ENCODE results near the gene PTPRK.

Gene PTPRK

GRCh38 chr6:128174724-128175123 is 345.7 kb downstream of the PTPRK start:
- no peak for DNase-seq

GRCh38 chr6:128172752-128173682 is 347.4 kb downstream of the PTPRK start:
- no peak for DNase-seq

GRCh38 chr6:128172081-128172480 is 348.3 kb downstream of the PTPRK start:
- DNase-seq, result no peak

- no peak for DNase-seq
Measured at GRCh38 chr6:128171182-128171581, 349.2 kb downstream of the PTPRK start.

- no peak for DNase-seq
Measured at GRCh38 chr6:128168244-128168643, 352.2 kb downstream of the PTPRK start.

GRCh38 chr6:128167552-128167951 is 352.8 kb downstream of the PTPRK start:
- no peak for DNase-seq

- DNase-seq, result no peak
Measured at GRCh38 chr6:128164254-128164653, 356.1 kb downstream of the PTPRK start.

GRCh38 chr6:128162423-128162822 is 358.0 kb downstream of the PTPRK start:
- no peak for DNase-seq

- DNase-seq, result no peak
Measured at GRCh38 chr6:128161839-128162238, 358.6 kb downstream of the PTPRK start.

GRCh38 chr6:128161263-128161662 is 359.1 kb downstream of the PTPRK start:
- DNase-seq, result no peak

GRCh38 chr6:128158496-128158895 is 361.9 kb downstream of the PTPRK start:
- DNase-seq, result no peak

GRCh38 chr6:128156321-128157111 is 363.9 kb downstream of the PTPRK start:
- no peak for DNase-seq

- DNase-seq, result no peak
Measured at GRCh38 chr6:128155826-128156225, 364.6 kb downstream of the PTPRK start.

GRCh38 chr6:128152551-128152950 is 367.8 kb downstream of the PTPRK start:
- DNase-seq, result no peak

GRCh38 chr6:128150376-128150775 is 370.0 kb downstream of the PTPRK start:
- DNase-seq, result no peak

GRCh38 chr6:128149796-128150195 is 370.6 kb downstream of the PTPRK start:
- no peak for DNase-seq

GRCh38 chr6:128144320-128144719 is 376.1 kb downstream of the PTPRK start:
- DNase-seq, result no peak

GRCh38 chr6:128141932-128142331 is 378.5 kb downstream of the PTPRK start:
- DNase-seq, result no peak

- DNase-seq, result no peak
Measured at GRCh38 chr6:128139519-128139918, 380.9 kb downstream of the PTPRK start.

GRCh38 chr6:128138694-128139093 is 381.7 kb downstream of the PTPRK start:
- no peak for DNase-seq

GRCh38 chr6:128135325-128135724 is 385.1 kb downstream of the PTPRK start:
- no peak for DNase-seq

GRCh38 chr6:128131566-128131965 is 388.8 kb downstream of the PTPRK start:
- DNase-seq, result no peak

- no peak for DNase-seq
Measured at GRCh38 chr6:128131036-128131435, 389.4 kb downstream of the PTPRK start.

GRCh38 chr6:128129679-128130078 is 390.7 kb downstream of the PTPRK start:
- no peak for DNase-seq
